ENCODE measurements around the gene LIN52.

DNA sequence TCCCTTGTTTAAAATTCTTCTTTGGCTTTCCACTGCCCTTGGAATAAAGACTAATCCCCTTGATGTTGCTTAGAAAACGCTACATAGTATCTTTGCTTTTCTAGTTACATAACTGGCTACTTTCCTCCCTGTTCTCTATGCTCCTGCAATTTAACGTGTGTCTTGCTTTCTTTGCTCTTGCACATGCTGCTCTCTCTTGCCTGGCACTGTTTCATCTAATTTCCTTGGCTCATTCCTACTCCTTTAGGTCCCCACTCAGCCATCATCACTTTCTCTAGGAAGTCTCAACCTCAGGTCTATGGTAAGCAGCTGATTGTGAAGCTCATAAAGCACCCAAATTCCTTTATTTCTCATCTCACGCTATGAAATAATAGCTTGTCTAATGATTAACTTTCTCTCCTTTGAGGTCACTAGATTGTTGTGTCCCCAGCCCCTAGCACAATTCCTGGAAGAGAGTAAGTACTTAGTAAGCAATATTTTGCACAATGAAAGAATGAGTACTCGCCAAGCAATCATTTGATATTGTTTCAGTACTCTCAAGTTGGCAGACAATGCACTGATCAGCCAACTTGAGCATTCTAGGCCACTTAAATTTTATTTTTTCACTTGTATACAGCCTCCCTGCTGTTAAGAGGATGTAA is 3.8 kb upstream of the LIN52 start:
- TF ChIP-seq POLR2A (IDR thresholded peaks at IDR 0.05): no peak
- TF ChIP-seq CTCF (IDR thresholded peaks at IDR 0.05 in 8 of 11, conservative IDR thresholded peaks at IDR 0.05 in 3 of 11): no peak
- no peak for TF ChIP-seq POLR2AphosphoS5 (IDR thresholded peaks at IDR 0.05)

Data from spleen (tissue), 7 donors.